ENCODE measurements around the gene TSGA10IP.

- TF ChIP-seq POLR2A (IDR thresholded peaks at IDR 0.05; ENCODE audit: low read length), result peak; percentile 83
- no peak for TF ChIP-seq GATA1 (IDR thresholded peaks at IDR 0.05; ENCODE audit: low read depth, low read length)
Measured at GRCh38 chr11:65900125-65900898, 45.0 kb upstream of the TSGA10IP start, which contains the start of gene FOSL1.
